K562 (cell line): ENCODE measurements around the gene HOTAIR. TPM values are rescaled to one million over a fixed set of nuclear protein-coding genes. Genes with fewer than 3 reads are reported as not detected.
A peak's percentile ranks its signal among the peaks of the same experiment; 100 is the strongest.

Experiments
- CBX1 ChIP-seq: sonication (generic); IDR thresholded peaks from 2 replicates; pipeline ENCODE4 v1.6.1; 2016; ENCODE audit warnings: antibody characterized with exemption, low read depth, mild to moderate bottlenecking
- E4F1 ChIP-seq: fragments of 250-450 bp; sonication (Bioruptor Pico); IDR thresholded peaks from 2 replicates; pipeline ENCODE4 v1.5.0; 2021; ENCODE audit warnings: mild to moderate bottlenecking, borderline replicate concordance
- ELF1 ChIP-seq: fragments of 200-800 bp; sonication (Bioruptor generic); IDR thresholded peaks from 2 replicates; pipeline ENCODE4 v1.6.1; 2016; ENCODE audit warnings: missing genetic modification characterization, missing compliant biosample characterization
- ELK3 ChIP-seq: fragments of 450-650 bp; formaldehyde crosslinking; IDR thresholded peaks from 2 replicates; pipeline ENCODE4 v1.4.0; 2020; ENCODE audit warnings: mild to moderate bottlenecking
- LARP7 ChIP-seq: fragments of 450-650 bp; IDR thresholded peaks from 2 replicates; pipeline ENCODE4 v1.6.1; 2016
- NCOA6 ChIP-seq: fragments of 450-650 bp; IDR thresholded peaks from 2 replicates; pipeline ENCODE4 v1.6.1; 2017; ENCODE audit warnings: mild to moderate bottlenecking
- REST ChIP-seq, 2 experiments: fragments of 450-650 bp; formaldehyde crosslinking in 1 of 2; IDR thresholded peaks; 2 replicates each; pipeline versions ENCODE4 v1.4.0 to v1.6.1; 2014 to 2020; ENCODE audit warnings: mild to moderate bottlenecking in 2 of 2, borderline replicate concordance in 1 of 2, low read depth in 1 of 2
- SMC3 ChIP-seq: conservative IDR thresholded peaks from 2 replicates; pipeline ENCODE4 v1.6.1; 2011; ENCODE audit warnings: low read depth, low read length, improper control_type of control experiment; ENCODE audit not compliant: insufficient read depth
- UBTF ChIP-seq, 2 experiments: IDR thresholded peaks; 2 replicates each; pipeline ENCODE4 v1.6.1; 2012; ENCODE audit warnings: improper control_type of control experiment in 2 of 2, low read depth in 2 of 2, low read length in 2 of 2, borderline replicate concordance in 1 of 2
- ZNF146 ChIP-seq: IDR thresholded peaks from one replicate; pipeline ENCODE4 v1.6.1; 2018; ENCODE audit warnings: missing compliant biosample characterization; ENCODE audit not compliant: unreplicated experiment
- polyA plus RNA-seq, 8 experiments: library from polyadenylated mRNA; depleted of rRNA in 4 of 8; stranded (reverse) in 5 of 8; unstranded in 3 of 8; fragments of >200 nt; fragmentation: Nextera tagmentation in 2 of 8; fragmentation: Illumina TruSeq in 1 of 8; extraction: Ambion mirVana in 2 of 8; extraction: Trizol in 1 of 8; gene quantifications; 2 replicates each; pipeline versions ENCODE4 v1.2.1 to v1.2.3, GENCODE V29; 2011 to 2014; ENCODE audit warnings: inconsistent platforms in 1 of 8, missing spikeins in 1 of 8
- total RNA-seq, 7 experiments: library from RNA; depleted of rRNA in 6 of 7; stranded (reverse); fragments of >200 nt in 6 of 7; fragmentation: Illumina TruSeq in 2 of 7; extraction: Trizol in 2 of 7; gene quantifications; 2 replicates each; pipeline versions ENCODE4 v1.2.1 to v1.2.3, GENCODE V29; 2011 to 2021; ENCODE audit warnings: low replicate concordance in 1 of 7

Gene HOTAIR
- total and polyA plus RNA-seq, 9 of the 15 experiments (the other 6 are each of a cell fraction or from before 2014, with no cell fraction given): 0.04 TPM; not detected in 8

GRCh38 chr12:54004063-54004840, 29.5 kb upstream of the HOTAIR start (continued):
- TF ChIP-seq REST (IDR thresholded peaks at IDR 0.05; ENCODE audit: borderline replicate concordance) (peak; percentile 56), REST (CRISPR knock-in tag; IDR thresholded peaks at IDR 0.05; ENCODE audit: low read depth) (no peak), ZNF146 (no peak), ELF1 (tag) (no peak), E4F1 (no peak), UBTF (IDR thresholded peaks at IDR 0.05; ENCODE audit: borderline replicate concordance in 1 of 2, low read depth in 2 of 2, low read length in 2 of 2) (no peak), ELK3 (CRISPR knock-in tag) (no peak), CBX1 (no peak), NCOA6 (no peak), SMC3 (peak; percentile 39; the same call in 1 of the 2 replicates), LARP7 (no peak)
